ENCODE measurements around the gene WARS2. TPM values are rescaled to one million over a fixed set of nuclear protein-coding genes. Genes with fewer than 3 reads are reported as not detected.

The WARS2 gene
- total and polyA plus RNA-seq, 4 donors: 4.6 to 33.2 (median 11.3) TPM

- H3K9me3 ChIP-seq (ENCODE audit: control insufficient read depth in 4 of 4, insufficient read depth in 3 of 4, low read length in 3 of 4): no peaks in the 10 kb centered on the region
- no peak for ATAC-seq (ENCODE audit: insufficient read depth, low FRiP score)
- H3K4me3 ChIP-seq: no peak overlapping the region
- peaks cover 0 to 29% (median 1%) of the 10 kb centered on the region in 5 donors for H3K4me1 ChIP-seq (ENCODE audit: control insufficient read depth in 5 of 5, insufficient read depth in 5 of 5, low read length in 5 of 5)
- 93% methylated on average over 3 of the region's 3 CpGs for WGBS, 2 donors
- peak in 2 of 3 donors; percentile 53 to 54 for DNase-seq
- TF ChIP-seq, protein P1, sequence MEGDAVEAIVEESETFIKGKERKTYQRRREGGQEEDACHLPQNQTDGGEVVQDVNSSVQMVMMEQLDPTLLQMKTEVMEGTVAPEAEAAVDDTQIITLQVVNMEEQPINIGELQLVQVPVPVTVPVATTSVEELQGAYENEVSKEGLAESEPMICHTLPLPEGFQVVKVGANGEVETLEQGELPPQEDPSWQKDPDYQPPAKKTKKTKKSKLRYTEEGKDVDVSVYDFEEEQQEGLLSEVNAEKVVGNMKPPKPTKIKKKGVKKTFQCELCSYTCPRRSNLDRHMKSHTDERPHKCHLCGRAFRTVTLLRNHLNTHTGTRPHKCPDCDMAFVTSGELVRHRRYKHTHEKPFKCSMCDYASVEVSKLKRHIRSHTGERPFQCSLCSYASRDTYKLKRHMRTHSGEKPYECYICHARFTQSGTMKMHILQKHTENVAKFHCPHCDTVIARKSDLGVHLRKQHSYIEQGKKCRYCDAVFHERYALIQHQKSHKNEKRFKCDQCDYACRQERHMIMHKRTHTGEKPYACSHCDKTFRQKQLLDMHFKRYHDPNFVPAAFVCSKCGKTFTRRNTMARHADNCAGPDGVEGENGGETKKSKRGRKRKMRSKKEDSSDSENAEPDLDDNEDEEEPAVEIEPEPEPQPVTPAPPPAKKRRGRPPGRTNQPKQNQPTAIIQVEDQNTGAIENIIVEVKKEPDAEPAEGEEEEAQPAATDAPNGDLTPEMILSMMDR (IDR thresholded peaks at IDR 0.05; ENCODE audit: control extremely low read depth, extremely low read depth): no peak
- H3K27ac ChIP-seq (ENCODE audit: low read depth in 1 of 2, low read length in 1 of 2): no peak overlapping the region
- H3K36me3 ChIP-seq (ENCODE audit: control insufficient read depth in 4 of 4, insufficient read depth in 4 of 4, low read length in 4 of 4): peaks cover 0 to 5% (median 0%) of the 10 kb centered on the region in 4 donors
- no peak overlapping the region for H3K9ac ChIP-seq (ENCODE audit: insufficient read depth in 1 of 2, low read length in 2 of 2)
- no peaks in the 10 kb centered on the region for H3K27me3 ChIP-seq (ENCODE audit: control insufficient read depth in 3 of 3, insufficient read depth in 3 of 3, low read length in 2 of 3)
Measured at GRCh38 chr1:119115736-119116135, 24.7 kb downstream of the WARS2 start.

DNA sequence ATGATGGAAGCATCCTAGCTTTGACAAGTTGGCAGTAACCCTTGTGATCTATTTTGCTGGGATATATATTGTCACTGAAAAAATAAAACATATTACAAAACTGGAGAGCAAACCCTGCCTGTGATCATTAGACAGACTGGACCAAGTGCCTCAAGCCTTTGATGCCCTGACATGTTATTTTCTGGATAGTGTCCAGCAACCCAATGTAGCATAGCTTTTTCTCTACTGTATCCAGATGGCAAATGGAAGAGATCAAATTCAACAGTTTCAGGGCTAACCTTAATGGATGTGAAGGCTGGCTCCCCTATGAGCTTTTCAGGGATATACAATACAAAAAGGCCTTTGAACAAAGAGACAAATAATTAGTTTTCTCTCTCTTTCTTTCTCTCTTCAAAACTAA, 25.1 kb downstream of the WARS2 start:
- Histone ChIP-seq H3K4me3 (no peak overlapping the region), H3K9ac (ENCODE audit: insufficient read depth in 1 of 2, low read length in 2 of 2) (no peak overlapping the region), H3K4me1 (ENCODE audit: control insufficient read depth in 5 of 5, insufficient read depth in 5 of 5, low read length in 5 of 5) (peaks cover 0 to 29% (median 1%) of the 10 kb centered on the region in 5 donors), H3K9me3 (ENCODE audit: control insufficient read depth in 4 of 4, insufficient read depth in 3 of 4, low read length in 3 of 4) (no peaks in the 10 kb centered on the region), H3K27me3 (ENCODE audit: control insufficient read depth in 3 of 3, insufficient read depth in 3 of 3, low read length in 2 of 3) (no peaks in the 10 kb centered on the region), H3K27ac (ENCODE audit: low read depth in 1 of 2, low read length in 1 of 2) (no peak overlapping the region), H3K36me3 (ENCODE audit: control insufficient read depth in 4 of 4, insufficient read depth in 4 of 4, low read length in 4 of 4) (peaks cover 0 to 5% (median 0%) of the 10 kb centered on the region in 4 donors)
- DNase-seq (peak; percentile 14 to 74 (median 65)), ATAC-seq (ENCODE audit: insufficient read depth, low FRiP score) (no peak)
- TF ChIP-seq, protein P1 (IDR thresholded peaks at IDR 0.05; ENCODE audit: control extremely low read depth, extremely low read depth): no peak

- peaks cover 0 to 29% (median 1%) of the 10 kb centered on the region in 5 donors for H3K4me1 ChIP-seq (ENCODE audit: control insufficient read depth in 5 of 5, insufficient read depth in 5 of 5, low read length in 5 of 5)
Measured at GRCh38 chr1:119114786-119115185, 25.7 kb downstream of the WARS2 start.

More at GRCh38 chr1:119114786-119115185, 25.7 kb downstream of the WARS2 start:
- Histone ChIP-seq H3K4me3 (no peak overlapping the region), H3K36me3 (ENCODE audit: control insufficient read depth in 4 of 4, insufficient read depth in 4 of 4, low read length in 4 of 4) (peaks cover 0 to 5% (median 0%) of the 10 kb centered on the region in 4 donors), H3K27ac (ENCODE audit: low read depth in 1 of 2, low read length in 1 of 2) (no peak overlapping the region), H3K9ac (ENCODE audit: insufficient read depth in 1 of 2, low read length in 2 of 2) (no peak overlapping the region), H3K9me3 (ENCODE audit: control insufficient read depth in 4 of 4, insufficient read depth in 3 of 4, low read length in 3 of 4) (no peaks in the 10 kb centered on the region), H3K27me3 (ENCODE audit: control insufficient read depth in 3 of 3, insufficient read depth in 3 of 3, low read length in 2 of 3) (no peaks in the 10 kb centered on the region)
- DNase-seq: peak; percentile 15 to 81 (median 75)
- TF ChIP-seq, protein P1 (IDR thresholded peaks at IDR 0.05; ENCODE audit: control extremely low read depth, extremely low read depth): no peak
- WGBS, 2 donors: 77 to 82% methylated on average over 1 of the region's 1 CpG
- no peak for ATAC-seq (ENCODE audit: insufficient read depth, low FRiP score)
